ENCODE results near the gene CTNND1.
"Not testable (repeated sequence)": the region's sequence is repeated elsewhere in the genome, so short reads cannot be mapped to it uniquely, and the experiment has no call there.

Gene CTNND1

DNA sequence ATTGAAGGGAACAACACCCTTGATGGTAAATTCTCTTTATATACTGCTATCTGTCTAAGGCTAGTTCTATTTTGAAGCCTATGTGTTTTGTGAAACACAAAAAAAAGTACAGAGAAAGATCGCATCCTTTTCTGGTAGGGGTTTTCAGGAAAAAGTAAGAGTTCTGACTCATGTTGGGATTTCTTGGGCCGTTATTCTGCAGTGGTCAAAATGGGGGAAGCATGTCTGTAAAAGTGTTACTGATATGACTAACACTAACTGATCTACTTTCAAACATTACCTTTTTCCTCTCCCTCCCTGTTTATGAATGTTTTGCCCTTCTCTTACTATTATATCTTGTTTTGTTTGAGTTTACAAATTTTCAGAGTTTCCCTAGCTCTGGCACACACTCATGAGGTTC is 53.9 kb downstream of the CTNND1 start:
- no peak overlapping the region for H3K27ac ChIP-seq (ENCODE audit: low read depth, low read length)
- H3K79me2 ChIP-seq (ENCODE audit: control insufficient read depth, insufficient read depth, low read length, unreplicated experiment) = no peaks in the 10 kb centered on the region
- peaks cover 28% of the 10 kb centered on the region for H3K36me3 ChIP-seq (ENCODE audit: insufficient read depth, low read length)
- no peak overlapping the region for H3K4me3 ChIP-seq (ENCODE audit: low read depth, low read length)
- H2AFZ ChIP-seq (ENCODE audit: low read length, unreplicated experiment) = no peak overlapping the region
- no peaks in the 10 kb centered on the region for H3K4me1 ChIP-seq (ENCODE audit: control insufficient read depth, insufficient read depth, low read length, unreplicated experiment)
- H3K27me3 ChIP-seq (ENCODE audit: insufficient read depth, low read length) = no peaks in the 10 kb centered on the region

- Histone ChIP-seq H3K36me3 (ENCODE audit: insufficient read depth, low read length) (peaks cover 27% of the 10 kb centered on the region), H3K27me3 (ENCODE audit: insufficient read depth, low read length) (no peaks in the 10 kb centered on the region), H3K27ac (ENCODE audit: low read depth, low read length) (no peak overlapping the region), H3K4me3 (ENCODE audit: low read depth, low read length) (no peak overlapping the region), H2AFZ (ENCODE audit: low read length, unreplicated experiment) (no peak overlapping the region), H3K4me1 (ENCODE audit: control insufficient read depth, insufficient read depth, low read length, unreplicated experiment) (no peaks in the 10 kb centered on the region), H3K79me2 (ENCODE audit: control insufficient read depth, insufficient read depth, low read length, unreplicated experiment) (no peaks in the 10 kb centered on the region)
Observed at GRCh38 chr11:57815877-57816276, 54.3 kb downstream of the CTNND1 start.

DNA sequence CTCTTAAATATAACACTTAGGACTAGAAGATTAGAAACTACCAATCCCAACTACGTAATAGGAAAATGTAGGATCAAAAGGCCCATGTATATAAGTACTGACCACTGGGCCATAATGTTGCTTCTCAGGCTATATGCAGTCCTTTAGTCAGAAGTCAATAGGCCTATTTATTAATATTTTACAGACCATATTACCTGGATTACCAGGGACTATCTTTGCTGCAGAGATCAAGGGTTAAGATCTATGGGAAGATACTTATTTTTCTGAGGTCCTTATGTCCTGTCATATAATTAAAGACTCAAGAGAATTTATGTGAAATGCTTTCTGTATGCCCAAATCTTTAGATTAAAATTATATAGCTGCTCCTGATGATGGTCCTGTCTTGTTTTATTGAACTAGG is 57.2 kb downstream of the CTNND1 start:
- Histone ChIP-seq H3K4me3 (ENCODE audit: low read depth, low read length) (no peak overlapping the region), H3K4me1 (ENCODE audit: control insufficient read depth, insufficient read depth, low read length, unreplicated experiment) (no peaks in the 10 kb centered on the region), H3K27me3 (ENCODE audit: insufficient read depth, low read length) (no peaks in the 10 kb centered on the region), H3K27ac (ENCODE audit: low read depth, low read length) (no peak overlapping the region), H3K36me3 (ENCODE audit: insufficient read depth, low read length) (peaks cover 11% of the 10 kb centered on the region), H2AFZ (ENCODE audit: low read length, unreplicated experiment) (no peak overlapping the region), H3K79me2 (ENCODE audit: control insufficient read depth, insufficient read depth, low read length, unreplicated experiment) (no peaks in the 10 kb centered on the region)

DNA sequence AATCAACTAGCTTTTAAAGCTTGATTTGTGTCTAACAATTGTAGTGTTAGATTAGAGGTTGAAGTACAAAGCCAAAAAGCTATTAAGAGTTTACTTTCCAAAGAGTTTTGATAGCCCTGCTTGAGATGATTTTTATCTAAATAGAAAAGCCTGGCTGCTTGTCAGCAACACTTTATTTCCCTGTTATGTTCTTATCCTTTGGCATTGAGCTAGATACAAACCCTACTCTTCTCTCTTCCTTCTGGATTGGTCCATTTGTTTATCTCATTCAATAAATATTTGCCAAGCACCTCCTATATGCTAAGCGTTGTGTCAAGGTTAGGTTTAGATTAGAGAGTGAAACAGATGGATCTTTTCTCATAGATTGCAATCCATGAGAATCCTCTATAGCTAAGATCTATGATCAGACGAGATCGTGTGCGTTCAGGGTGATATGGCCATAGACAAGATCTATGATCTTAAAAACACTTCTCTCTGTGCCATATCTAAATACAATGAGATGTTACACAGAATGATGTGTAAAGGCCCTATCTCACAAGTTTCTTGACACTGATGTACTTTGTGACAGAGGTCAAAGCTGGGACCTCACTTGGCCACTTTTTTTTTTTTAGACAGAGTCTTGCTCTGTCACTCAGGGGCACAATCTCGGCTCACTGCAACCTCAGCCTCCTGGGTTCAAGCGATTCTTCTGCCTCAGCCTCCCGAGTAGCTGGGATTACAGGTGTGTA is 57.8 kb downstream of the CTNND1 start:
- H2AFZ ChIP-seq (ENCODE audit: low read length, unreplicated experiment) = no peak overlapping the region
- no peaks in the 10 kb centered on the region for H3K79me2 ChIP-seq (ENCODE audit: control insufficient read depth, insufficient read depth, low read length, unreplicated experiment)
- peaks cover 8% of the 10 kb centered on the region for H3K36me3 ChIP-seq (ENCODE audit: insufficient read depth, low read length)
- H3K27me3 ChIP-seq (ENCODE audit: insufficient read depth, low read length) = no peaks in the 10 kb centered on the region
- no peaks in the 10 kb centered on the region for H3K4me1 ChIP-seq (ENCODE audit: control insufficient read depth, insufficient read depth, low read length, unreplicated experiment)
- no peak overlapping the region for H3K4me3 ChIP-seq (ENCODE audit: low read depth, low read length)
- no peak overlapping the region for H3K27ac ChIP-seq (ENCODE audit: low read depth, low read length)

- Histone ChIP-seq H3K27me3 (ENCODE audit: insufficient read depth, low read length) (no peaks in the 10 kb centered on the region), H3K4me1 (ENCODE audit: control insufficient read depth, insufficient read depth, low read length, unreplicated experiment) (no peaks in the 10 kb centered on the region)
Observed at GRCh38 chr11:57823859-57824258, 62.3 kb downstream of the CTNND1 start.

GRCh38 chr11:57834852-57835251 is 73.2 kb downstream of the CTNND1 start:
- H3K79me2 ChIP-seq (ENCODE audit: control insufficient read depth, insufficient read depth, low read length, unreplicated experiment) = no peaks in the 10 kb centered on the region
- no peak overlapping the region for H3K27ac ChIP-seq (ENCODE audit: low read depth, low read length)
- H2AFZ ChIP-seq (ENCODE audit: low read length, unreplicated experiment) = no peak overlapping the region
- H3K27me3 ChIP-seq (ENCODE audit: insufficient read depth, low read length) = peaks cover 23% of the 10 kb centered on the region; the same call in 1 of the 2 replicates
- no peak overlapping the region for H3K4me3 ChIP-seq (ENCODE audit: low read depth, low read length)
- H3K36me3 ChIP-seq (ENCODE audit: insufficient read depth, low read length) = no peaks in the 10 kb centered on the region
- H3K4me1 ChIP-seq (ENCODE audit: control insufficient read depth, insufficient read depth, low read length, unreplicated experiment) = no peaks in the 10 kb centered on the region

More at GRCh38 chr11:57823859-57824258, 62.3 kb downstream of the CTNND1 start:
- Histone ChIP-seq H3K4me3 (ENCODE audit: low read depth, low read length) (no peak overlapping the region), H2AFZ (ENCODE audit: low read length, unreplicated experiment) (no peak overlapping the region), H3K27ac (ENCODE audit: low read depth, low read length) (no peak overlapping the region), H3K36me3 (ENCODE audit: insufficient read depth, low read length) (no peaks in the 10 kb centered on the region), H3K79me2 (ENCODE audit: control insufficient read depth, insufficient read depth, low read length, unreplicated experiment) (no peaks in the 10 kb centered on the region)

DNA sequence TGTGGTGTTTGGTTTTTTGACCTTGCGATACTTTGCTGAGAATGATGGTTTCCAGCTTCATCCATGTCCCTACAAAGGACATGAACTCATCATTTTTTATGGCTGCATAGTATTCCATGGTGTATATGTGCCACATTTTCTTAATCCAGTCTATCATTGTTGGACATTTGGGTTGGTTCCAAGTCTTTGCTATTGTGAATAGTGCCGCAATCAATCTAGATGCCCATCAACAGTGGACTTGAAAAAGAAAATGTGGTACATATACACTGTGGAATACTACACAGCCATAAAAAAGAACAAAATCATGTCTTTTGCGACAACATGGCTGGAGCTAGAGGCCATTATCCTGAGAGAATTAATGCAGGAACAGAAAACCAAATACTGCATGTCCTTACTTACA is 77.0 kb downstream of the CTNND1 start:
- not testable (repeated sequence) for H2AFZ ChIP-seq (ENCODE audit: low read length, unreplicated experiment); H3K36me3 ChIP-seq (ENCODE audit: insufficient read depth, low read length); H3K4me3 ChIP-seq (ENCODE audit: low read depth, low read length); H3K4me1 ChIP-seq (ENCODE audit: control insufficient read depth, insufficient read depth, low read length, unreplicated experiment); H3K27ac ChIP-seq (ENCODE audit: low read depth, low read length); H3K79me2 ChIP-seq (ENCODE audit: control insufficient read depth, insufficient read depth, low read length, unreplicated experiment)
- H3K27me3 ChIP-seq (ENCODE audit: insufficient read depth, low read length) = peaks cover 34% of the 10 kb centered on the region; the same call in 1 of the 2 replicates

GRCh38 chr11:57842873-57843272 is 81.3 kb downstream of the CTNND1 start:
- Histone ChIP-seq H3K4me1 (ENCODE audit: control insufficient read depth, insufficient read depth, low read length, unreplicated experiment) (no peaks in the 10 kb centered on the region), H3K4me3 (ENCODE audit: low read depth, low read length) (no peak overlapping the region), H3K36me3 (ENCODE audit: insufficient read depth, low read length) (no peaks in the 10 kb centered on the region), H3K27me3 (ENCODE audit: insufficient read depth, low read length) (peaks cover 18% of the 10 kb centered on the region; the same call in 1 of the 2 replicates), H3K27ac (ENCODE audit: low read depth, low read length) (no peak overlapping the region), H3K79me2 (ENCODE audit: control insufficient read depth, insufficient read depth, low read length, unreplicated experiment) (no peaks in the 10 kb centered on the region), H2AFZ (ENCODE audit: low read length, unreplicated experiment) (no peak overlapping the region)

DNA sequence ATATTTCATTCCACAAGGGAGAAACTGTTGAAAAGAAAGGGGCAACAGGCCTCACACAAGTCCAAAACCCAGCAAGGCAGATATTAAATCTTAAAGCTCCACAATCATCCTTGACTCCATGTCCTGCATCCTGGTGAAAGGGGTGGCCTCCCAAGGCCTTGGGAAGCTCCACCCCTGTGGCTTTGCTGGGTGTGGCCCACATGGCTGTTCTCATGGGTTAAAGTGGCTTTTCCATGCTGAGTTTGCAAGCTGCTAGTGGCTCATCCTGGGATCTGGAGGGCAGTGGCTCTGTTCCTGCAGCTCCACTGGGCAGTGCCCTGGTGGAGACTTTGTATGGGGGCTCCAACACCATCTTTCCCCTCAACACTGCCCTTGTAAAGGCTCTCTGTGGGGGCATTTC is 106.4 kb downstream of the CTNND1 start:
- H3K4me1 ChIP-seq (ENCODE audit: control insufficient read depth, insufficient read depth, low read length, unreplicated experiment) = no peaks in the 10 kb centered on the region
- no peak overlapping the region for H3K4me3 ChIP-seq (ENCODE audit: low read depth, low read length)
- peaks cover 10% of the 10 kb centered on the region; the same call in 1 of the 2 replicates for H3K27me3 ChIP-seq (ENCODE audit: insufficient read depth, low read length)
- H3K36me3 ChIP-seq (ENCODE audit: insufficient read depth, low read length) = no peaks in the 10 kb centered on the region
- H3K27ac ChIP-seq (ENCODE audit: low read depth, low read length) = no peak overlapping the region
- no peak overlapping the region for H2AFZ ChIP-seq (ENCODE audit: low read length, unreplicated experiment)
- H3K79me2 ChIP-seq (ENCODE audit: control insufficient read depth, insufficient read depth, low read length, unreplicated experiment) = no peaks in the 10 kb centered on the region

- Histone ChIP-seq H2AFZ (ENCODE audit: low read length, unreplicated experiment) (no peak overlapping the region), H3K27me3 (ENCODE audit: insufficient read depth, low read length) (peaks cover 15% of the 10 kb centered on the region; the same call in 1 of the 2 replicates), H3K4me3 (ENCODE audit: low read depth, low read length) (no peak overlapping the region), H3K4me1 (ENCODE audit: control insufficient read depth, insufficient read depth, low read length, unreplicated experiment) (no peaks in the 10 kb centered on the region), H3K79me2 (ENCODE audit: control insufficient read depth, insufficient read depth, low read length, unreplicated experiment) (no peaks in the 10 kb centered on the region), H3K27ac (ENCODE audit: low read depth, low read length) (no peak overlapping the region), H3K36me3 (ENCODE audit: insufficient read depth, low read length) (no peaks in the 10 kb centered on the region)
Observed at GRCh38 chr11:57868491-57868890, 106.9 kb downstream of the CTNND1 start.
